WTC11 (cell line): ENCODE data around the gene PCSK4.

Experiments
- JUN ChIP-seq: sonication (generic); formaldehyde crosslinking; IDR thresholded peaks from 2 replicates; pipeline ENCODE4 v1.8.0; 2023; ENCODE audit warnings: mild to moderate bottlenecking, missing genetic modification reagents
- TF ChIP-seq, protein P1 (sequence below): sonication (generic); formaldehyde crosslinking; IDR thresholded peaks from 2 replicates; pipeline ENCODE4 v1.8.0; 2022; ENCODE audit warnings: mild to moderate bottlenecking, missing genetic modification reagents

DNA sequence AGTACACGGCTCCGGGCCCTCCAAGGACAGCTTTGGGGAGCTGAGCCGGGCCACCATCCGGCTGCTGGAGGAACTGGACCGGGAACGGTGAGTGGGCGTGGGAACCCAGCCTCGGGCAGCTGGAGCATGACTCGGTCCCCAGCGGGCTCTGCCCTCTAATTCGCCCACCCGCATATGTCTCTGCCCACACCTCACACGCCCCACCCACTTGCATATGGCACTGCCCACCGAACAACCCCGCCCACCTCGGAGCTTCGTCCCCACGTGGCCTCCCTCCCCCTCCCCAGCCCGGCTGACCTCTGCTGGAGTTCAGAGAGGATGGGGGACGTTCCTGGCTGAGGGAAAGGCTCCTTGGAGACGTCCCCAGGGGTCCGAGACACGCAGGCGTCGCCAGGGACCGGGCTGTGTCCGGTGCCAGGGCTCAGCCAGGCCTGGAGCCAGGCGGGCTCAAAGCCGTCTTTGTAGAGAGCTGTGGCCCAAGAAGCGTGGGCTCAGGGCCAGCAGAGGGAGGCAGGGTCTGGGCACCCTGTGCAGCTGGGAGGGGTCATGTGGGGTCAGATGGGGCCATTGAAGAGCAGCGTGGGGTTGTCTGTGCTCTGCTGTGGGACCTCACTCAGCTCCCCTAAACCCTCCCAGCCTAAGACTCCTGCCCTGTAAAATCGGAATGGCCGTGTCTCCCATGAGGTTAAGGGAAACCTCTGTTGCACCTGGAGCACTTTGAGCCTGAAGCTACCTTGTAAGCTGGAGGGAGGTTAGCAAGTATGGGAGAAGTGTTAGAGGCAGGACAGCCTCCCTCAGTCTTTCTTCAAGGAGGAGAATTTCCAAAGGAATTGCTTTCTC is 36.4 kb downstream of the PCSK4 start:
- TF ChIP-seq, protein P1, sequence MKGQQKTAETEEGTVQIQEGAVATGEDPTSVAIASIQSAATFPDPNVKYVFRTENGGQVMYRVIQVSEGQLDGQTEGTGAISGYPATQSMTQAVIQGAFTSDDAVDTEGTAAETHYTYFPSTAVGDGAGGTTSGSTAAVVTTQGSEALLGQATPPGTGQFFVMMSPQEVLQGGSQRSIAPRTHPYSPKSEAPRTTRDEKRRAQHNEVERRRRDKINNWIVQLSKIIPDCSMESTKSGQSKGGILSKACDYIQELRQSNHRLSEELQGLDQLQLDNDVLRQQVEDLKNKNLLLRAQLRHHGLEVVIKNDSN (CRISPR knock-in tag), result no peak
- no peak for TF ChIP-seq JUN
